ENCODE data around the gene MITF.

MITF gene

DNA sequence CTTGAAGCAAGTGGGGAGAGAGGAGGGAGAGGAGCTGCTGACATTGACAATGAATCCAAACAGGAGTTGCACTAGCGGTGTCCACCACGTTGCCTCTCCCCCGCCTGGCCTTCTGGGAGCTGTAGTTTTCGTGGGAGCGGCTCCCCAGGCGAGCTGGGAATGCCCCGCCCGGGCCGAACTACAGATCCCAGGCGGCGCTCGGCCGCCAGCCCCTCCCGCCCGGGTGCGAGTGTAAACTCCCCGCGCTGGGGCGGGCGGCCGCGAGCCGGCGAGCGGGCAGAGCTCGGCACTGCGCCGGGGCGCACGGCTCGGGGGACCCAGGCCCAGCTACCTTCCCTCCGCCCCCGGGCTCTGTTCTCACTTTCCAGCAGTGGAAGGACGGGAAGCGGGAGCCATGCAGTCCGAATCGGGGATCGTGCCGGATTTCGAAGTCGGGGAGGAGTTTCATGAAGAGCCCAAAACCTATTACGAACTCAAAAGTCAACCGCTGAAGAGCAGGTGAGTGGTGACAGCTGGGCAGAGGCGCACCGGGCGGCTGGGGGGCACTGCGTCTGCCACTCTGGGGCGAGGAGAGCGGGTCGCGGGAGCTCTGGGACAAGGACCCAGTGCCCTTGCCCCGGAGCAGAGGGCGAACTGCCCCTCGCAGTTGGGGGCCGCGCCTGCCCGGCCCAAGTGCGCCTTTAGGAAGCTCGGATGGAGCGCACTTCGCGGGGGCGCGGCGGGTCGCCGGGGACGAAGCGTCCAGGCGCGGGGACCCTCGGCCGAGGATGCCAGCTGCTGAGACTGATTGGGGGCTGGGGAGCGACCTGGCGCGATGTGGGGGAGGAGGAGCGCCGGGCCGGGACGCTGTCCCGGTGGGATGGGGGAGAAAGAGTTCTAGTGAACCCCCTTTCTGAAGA lies at the start of gene MITF:
MITF (plus strand) TSS at position 261 of the 899 bp plus-strand sequence; CDS start at position 395, 134 bp downstream.
- peak; percentile 7 for DNase-seq

DNA sequence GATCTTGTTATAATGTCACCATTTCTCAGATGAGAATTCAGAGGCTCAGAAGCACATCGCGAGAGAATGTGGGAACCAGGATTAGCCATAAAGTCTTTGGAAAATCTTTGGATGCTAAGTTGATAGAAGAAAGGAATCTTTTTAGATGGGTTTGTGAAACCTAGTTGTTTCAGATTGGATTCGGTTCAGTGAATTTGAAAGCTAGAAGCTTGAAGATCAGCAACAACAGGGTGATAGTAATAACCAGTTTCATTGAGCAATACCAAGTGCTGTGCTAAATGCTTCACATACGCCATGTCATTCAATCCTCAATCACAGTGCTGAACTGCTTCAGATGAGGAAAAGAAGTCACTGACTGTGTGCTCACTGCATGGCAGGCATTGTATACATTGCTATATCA lies 47.4 kb upstream of the MITF start:
- no peak for DNase-seq

DNA sequence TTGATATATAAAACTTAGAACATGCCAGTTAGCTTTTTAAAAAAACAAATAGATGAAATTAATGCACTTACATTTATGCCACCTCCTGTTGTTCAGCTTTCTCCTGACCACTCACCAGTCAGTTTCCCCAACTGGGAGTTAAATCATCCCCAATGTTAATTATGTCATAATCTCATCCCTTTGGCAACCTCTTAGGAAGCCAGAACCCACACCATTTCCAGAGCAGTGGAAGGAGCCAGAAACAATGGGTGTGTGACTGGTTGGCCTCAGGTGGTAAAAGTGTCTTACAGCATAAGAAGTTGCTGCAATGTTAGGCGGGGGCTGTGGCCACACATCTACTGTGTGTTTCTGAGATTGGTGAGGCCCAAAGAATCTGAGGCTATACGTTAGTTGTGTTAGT lies 46.5 kb upstream of the MITF start:
- DNase-seq, result no peak

DNA sequence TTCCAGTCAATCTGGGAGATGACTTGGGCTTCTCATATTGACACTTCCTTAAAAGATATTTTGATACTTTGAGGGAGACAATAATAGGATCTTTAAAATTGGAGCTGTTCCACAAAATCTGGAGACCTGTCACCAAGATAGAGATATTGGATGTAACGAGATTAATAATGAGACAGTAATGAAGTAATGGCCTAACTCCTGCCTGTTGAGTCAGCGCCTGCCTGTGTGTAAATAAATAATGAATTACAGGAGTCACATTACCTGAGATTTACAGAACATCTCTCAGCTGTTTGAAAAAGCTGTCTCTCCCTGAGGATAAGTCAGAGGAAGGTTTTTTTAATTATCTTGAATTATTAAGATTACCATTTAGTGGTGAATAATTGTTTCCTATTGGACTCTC lies 43.8 kb upstream of the MITF start:
- no peak for DNase-seq

GRCh38 chr3:69695933-69696332 lies 43.3 kb upstream of the MITF start:
- no peak for DNase-seq

DNA sequence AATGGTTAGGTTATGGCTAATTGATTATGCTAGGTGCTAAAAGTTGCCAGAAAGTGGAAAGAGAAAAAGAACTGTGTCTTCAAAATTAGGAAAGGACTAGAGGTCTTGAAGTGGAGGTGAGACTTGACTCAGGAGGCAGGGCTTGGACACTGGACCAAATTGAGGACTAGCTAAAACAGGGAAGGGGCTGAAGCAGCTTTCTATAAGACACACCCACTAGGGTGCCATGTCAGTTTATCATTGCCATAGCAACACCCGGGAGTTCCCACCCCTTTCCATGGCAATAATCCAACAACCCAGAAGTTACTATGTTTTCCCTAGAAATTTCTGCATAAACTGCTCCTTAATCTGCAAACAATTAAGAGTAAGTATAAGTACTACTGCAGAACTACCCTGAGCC lies 42.9 kb upstream of the MITF start:
- no peak for DNase-seq

GRCh38 chr3:69697381-69697780 lies 41.9 kb upstream of the MITF start:
- DNase-seq, result no peak

DNA sequence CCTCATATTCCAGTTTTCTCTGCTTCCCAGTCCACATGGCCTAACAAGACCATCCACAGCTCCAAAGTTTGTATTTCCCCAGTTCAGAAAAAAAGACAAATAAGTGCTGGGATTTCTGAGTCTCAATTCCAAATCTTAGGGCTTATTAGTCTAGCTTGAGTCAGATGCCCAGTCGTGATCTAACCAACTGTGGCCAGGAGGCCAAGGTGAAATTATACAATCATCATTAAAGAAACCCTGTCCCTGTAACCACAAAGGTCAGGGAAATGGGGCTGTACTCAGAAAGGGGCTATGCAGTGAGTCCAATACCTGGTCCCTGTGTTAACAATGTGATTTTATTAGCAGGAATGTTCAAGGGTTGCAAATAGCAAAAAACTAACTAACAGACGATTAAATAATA lies 40.5 kb upstream of the MITF start:
- no peak for DNase-seq

DNA sequence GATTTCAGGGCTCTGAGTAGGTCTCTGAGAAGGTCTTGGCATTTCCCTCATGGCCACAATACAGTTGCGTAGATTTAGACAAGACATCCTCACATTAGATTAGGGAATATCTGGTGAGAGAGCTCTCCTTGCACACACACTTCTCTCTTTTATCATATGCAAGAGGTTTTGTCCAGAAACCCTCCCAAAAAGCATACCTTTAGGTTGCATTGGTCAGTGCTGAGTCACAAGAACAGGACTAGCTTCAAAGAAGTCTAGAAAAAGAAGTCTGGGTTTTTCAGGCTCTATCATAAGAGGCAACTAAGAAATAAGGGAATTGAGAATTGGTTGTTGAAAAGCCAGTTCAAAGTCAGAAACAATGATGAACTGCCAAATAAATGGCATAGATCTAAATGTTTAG lies 40.1 kb upstream of the MITF start:
- no peak for DNase-seq

DNA sequence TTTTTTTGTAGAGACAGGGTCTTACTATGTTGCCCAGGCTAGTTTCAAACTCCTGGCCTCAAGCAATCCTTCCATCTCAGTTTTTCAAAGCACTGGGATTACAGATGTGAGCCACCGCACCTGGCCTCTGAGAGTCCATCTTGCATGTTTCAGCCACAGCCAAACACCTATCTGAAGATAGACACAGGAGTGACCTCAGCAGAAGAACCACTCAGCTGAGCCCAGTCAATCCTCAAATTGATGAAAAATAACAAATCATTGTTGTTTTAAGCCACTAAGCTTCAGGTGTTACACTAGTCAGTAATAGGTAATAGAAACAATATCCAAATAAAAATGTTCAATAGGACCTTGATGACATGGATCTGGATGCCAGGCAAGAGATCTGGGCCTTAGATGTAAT lies 38.3 kb upstream of the MITF start:
- no peak for DNase-seq

DNA sequence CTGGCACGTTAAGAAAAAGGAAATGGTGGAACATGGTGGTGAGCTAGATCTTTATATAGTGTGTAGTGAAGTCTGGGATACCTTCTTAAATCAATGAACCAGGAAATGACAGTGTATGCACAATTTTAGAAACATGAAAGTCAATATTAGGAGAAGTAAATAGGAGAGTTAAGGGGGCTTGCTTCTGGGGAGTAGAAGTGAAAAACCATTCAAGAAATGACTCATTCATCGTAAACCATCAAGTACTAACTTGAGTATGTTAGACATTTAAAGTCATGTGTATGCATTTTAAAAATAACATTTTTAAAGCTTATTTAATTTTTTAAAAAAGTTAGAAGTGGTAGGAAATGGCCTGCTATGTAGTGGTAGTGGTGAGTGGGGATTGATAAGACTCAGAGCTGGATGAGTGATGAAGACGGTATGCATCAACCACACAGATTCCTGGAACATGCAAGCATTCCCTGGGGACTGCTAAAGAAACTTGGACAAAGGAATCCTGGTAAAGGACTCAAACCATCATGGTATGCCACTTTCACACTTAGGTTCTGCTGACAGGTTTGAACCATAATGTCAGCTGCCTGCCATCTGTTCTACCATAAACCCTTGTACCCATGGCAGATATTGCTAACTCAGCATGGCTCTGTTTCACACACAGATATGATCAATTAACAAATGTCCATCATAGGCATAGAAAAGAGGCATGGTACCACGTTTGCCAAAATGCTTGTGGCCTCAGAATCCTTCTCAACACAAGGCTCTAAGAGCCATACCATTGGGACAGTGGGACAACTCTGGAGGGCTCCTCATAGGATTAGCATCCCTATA lies 28.9 kb upstream of the MITF start:
- DNase-seq, result no peak

- DNase-seq, result no peak
Observed at GRCh38 chr3:69712269-69712668, 27.0 kb upstream of the MITF start.

DNA sequence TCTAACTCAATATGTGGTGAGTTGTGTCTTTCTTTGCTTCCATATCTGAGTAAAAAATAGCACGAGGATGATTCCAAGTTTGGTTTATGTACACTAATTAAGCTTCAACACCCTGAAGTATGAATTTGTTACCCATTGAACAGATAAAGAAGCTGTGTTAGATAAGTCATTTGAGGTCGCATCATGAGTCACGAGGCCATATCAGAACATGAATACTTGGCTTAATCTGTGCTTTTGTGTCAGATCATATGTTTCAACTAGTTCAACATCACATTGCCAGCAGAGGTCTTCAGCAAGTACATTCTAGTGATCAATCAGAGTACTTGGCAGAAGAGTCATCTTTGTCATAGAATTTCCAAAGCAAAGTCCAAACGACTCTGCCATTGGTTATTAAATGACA lies 26.3 kb upstream of the MITF start:
- no peak for DNase-seq

DNA sequence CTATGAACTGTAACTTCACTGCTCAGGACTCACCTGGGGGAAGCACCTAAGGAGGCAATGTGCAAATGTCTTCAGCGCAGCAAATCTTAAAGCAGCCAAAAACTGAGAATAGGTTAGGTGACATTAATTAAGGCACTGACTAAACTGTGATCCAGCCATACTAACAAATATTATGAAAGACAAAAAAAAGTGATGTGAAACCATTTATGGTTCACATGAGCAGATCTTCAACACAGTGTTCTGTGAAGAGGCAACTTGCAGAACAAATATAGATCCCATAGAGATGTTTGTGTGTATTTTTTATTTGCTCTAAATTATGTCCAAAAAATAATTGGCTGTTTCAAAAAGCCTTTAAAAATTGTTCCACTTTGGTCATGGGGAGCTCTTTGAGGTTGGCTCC lies 24.1 kb upstream of the MITF start:
- DNase-seq, result no peak

GRCh38 chr3:69716119-69716518 lies 23.1 kb upstream of the MITF start:
- DNase-seq, result no peak

DNA sequence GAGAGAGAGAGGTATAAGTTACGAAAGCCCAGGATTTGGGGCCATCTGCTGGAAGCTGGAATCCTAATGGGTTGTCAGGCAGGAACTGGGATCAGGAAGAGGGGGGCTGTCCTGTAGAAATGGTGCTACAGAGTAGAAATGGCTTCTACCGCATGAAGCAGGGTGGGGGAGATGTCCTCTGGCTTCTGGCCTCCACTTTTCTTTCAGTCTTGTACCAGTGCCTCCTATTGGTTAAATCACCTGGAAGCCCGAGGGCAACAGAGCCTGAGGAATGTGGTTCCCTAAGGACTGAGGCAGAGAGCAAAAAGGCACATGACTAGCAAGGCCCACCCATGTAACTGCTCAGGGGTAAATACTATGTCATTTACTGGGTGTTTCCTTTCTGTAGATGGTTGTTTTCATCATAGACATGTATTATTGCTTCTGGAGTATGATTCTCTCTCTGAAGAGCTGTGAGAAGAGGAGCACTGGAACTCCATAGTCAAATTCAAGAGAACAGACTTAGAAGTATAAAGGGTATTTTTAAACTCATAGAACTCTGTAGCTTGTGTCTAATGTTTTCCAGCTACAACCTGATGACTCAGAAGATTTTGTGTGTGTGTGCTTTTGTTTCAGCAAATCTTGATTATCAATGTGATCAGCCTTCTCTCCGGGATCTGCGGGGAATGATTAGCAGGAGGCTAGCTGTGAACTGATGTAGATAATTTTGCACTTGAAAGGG lies 20.2 kb upstream of the MITF start:
- DNase-seq, result no peak

- DNase-seq, result no peak
Observed at GRCh38 chr3:69719587-69720122, 19.6 kb upstream of the MITF start.

DNA sequence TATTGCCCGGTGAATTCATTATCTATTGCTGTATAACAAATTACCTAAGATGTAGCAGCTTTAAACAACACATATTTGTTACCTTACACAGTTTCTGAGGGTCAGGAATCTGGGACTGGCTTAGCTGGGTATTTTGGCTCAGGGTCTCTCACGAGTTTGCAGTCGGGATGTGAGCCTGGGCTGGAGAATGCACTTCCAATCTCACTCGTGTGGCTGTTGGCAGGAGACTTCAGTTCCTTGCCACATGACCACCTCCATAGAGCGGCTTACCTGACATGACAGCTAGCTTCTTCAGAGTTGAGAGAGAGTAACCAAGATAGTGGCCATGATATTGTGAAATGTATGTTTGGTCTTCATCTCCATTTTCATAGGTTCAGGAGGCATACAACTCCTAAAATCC lies 18.4 kb upstream of the MITF start:
- no peak for DNase-seq

DNA sequence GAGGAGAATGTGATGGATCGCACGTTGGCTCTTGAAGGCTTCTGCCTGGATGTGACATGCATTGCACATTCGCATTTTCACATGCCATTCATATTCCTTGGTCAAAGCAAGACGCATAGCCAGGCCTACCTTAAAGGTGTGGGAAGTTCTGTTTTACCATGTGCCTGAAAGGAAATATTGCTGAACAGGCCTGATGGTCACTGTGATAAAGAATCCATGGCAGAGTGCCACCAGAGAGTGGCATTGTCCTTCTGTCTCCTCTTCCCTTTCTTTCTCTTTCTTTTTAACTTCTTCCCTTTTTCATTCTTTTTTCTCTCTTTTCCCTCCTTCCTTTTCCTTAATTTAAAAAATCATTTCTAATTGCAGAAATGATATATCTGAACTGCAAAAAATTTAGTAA lies 15.9 kb upstream of the MITF start:
- DNase-seq, result no peak

DNA sequence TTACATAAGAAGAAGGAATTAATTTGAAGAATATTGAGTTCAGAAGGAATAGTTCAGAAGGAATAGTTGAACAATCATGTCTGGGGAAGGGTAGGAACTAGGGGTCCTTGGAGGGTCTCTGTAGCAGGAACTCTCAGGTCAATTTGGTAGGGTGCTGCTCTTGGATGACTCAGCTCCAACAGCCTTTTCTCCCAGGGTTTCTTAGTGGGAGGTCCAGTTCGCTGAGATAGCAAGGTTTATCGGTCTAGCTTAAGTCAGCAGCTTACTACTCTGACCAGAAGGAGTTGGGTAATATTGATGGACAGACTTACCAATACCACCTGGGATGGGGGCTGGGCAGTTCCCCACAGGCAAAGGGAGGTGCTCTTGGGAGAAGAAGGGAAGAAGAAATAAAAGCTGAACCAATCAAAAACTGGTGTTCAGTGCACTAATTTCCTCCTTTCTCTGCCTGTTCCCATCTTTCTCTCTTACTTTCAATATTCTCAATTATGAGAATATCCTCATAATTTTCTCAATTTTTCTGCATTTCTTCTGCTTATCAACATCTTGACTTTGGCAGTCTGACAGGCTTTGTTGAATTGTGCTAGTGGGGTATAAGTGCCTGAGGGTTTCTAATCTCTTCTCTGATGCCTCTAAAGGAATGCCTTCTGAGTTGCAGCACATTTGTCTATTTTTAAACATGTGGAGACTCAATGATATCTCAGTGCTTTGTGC lies 14.4 kb upstream of the MITF start:
- DNase-seq, result no peak

DNA sequence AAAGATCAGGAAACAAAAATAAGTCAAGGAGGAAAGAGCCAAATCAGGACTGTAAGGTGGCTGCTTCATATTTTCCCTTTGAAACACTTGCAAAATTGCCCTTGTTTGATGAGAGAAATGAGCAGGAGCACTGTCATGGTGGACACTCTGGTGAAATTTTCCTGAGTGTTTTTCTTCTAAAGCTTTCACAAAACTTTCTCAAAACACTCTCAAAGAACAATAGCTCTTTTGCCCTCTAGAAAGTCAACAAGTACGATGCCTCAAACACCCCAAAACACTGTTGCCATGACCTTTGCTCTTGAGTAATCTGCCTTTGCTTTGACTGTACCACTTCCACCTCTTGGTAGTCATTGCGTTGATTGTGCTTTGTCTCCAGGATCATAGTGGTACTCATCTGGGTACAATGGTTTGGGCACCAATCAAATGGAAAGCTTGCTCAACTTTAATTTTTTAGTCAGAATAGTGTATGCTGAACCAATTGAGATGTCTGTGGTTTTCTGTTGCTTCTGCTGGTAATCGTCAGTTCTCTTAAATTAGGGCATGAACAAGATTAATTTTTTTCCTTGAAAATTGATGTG lies 13.2 kb upstream of the MITF start:
- no peak for DNase-seq
